ENCODE measurements around the gene CCN5. TPM values are rescaled to one million over a fixed set of nuclear protein-coding genes. Genes with fewer than 3 reads are reported as not detected.

Gene CCN5
- total RNA-seq, 1 experiment from 2014 or later, result 0.37 TPM

GRCh38 chr20:44686934-44687333 lies 28.2 kb upstream of the CCN5 start:
- Mint-ChIP-seq H3K9me3 (peaks cover 9% of the 10 kb centered on the region), H3K27ac (no peak overlapping the region), H3K4me3 (no peak overlapping the region), H3K4me1 (peaks cover 20% of the 10 kb centered on the region), H3K27me3 (ENCODE audit: low read depth) (peaks cover 13% of the 10 kb centered on the region), H3K36me3 (peaks cover 3% of the 10 kb centered on the region; the same call in 1 of the 2 replicates)
- ATAC-seq (no peak), DNase-seq (ENCODE audit: low spot score) (no peak)
- ChIA-PET CTCF (no interaction called here), POLR2A (interaction anchor here (0.5 kb wide), 1 partner anchor 35 kb away, joined by 3 read pairs; no protein-coding TSS in a partner anchor)
- no peak for TF ChIP-seq HMGA2 (CRISPR knock-in tag; IDR thresholded peaks at IDR 0.05)
- TF ChIP-seq, protein P1, sequence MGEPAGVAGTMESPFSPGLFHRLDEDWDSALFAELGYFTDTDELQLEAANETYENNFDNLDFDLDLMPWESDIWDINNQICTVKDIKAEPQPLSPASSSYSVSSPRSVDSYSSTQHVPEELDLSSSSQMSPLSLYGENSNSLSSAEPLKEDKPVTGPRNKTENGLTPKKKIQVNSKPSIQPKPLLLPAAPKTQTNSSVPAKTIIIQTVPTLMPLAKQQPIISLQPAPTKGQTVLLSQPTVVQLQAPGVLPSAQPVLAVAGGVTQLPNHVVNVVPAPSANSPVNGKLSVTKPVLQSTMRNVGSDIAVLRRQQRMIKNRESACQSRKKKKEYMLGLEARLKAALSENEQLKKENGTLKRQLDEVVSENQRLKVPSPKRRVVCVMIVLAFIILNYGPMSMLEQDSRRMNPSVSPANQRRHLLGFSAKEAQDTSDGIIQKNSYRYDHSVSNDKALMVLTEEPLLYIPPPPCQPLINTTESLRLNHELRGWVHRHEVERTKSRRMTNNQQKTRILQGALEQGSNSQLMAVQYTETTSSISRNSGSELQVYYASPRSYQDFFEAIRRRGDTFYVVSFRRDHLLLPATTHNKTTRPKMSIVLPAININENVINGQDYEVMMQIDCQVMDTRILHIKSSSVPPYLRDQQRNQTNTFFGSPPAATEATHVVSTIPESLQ (CRISPR knock-in tag; IDR thresholded peaks at IDR 0.05), result no peak

- CTCF ChIA-PET, result interaction anchor here (0.7 kb wide), 1 partner anchor 1239 kb away, joined by 3 read pairs; no protein-coding TSS in a partner anchor
These were observed 27.0 kb upstream of the CCN5 start for GRCh38 chr20:44688053-44688625.

DNA sequence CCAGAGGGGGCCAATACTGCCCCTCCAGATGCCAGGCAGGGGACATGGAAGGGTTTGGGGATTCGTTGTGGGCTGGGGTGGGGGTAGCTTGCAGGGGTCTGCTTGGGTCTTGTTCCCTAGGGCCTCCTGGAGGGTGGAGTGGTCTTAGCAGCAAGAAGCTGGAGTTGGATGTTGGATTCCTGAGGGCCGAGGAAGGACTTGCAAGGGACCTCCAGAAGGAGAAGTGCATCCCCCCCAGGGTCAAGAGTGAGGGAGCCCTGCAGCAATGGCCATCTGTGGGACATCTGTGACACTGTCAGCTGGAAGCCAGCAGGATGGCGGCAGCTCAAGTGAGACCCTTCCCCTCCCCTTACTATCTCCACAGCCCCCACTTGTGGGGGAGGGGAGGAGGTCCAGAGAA lies 25.4 kb upstream of the CCN5 start:
- DNase-seq (ENCODE audit: low spot score) (no peak), ATAC-seq (no peak)
- H3K4me1 Mint-ChIP-seq, result peaks cover 11% of the 10 kb centered on the region
- ChIA-PET CTCF (interaction anchor here (0.5 to 1.6 kb wide), 5 partner anchors 28 to 408 kb away, joined by 3 to 7 read pairs (median 4); no protein-coding TSS in a partner anchor), POLR2A (no interaction called here)
- peaks cover 7% of the 10 kb centered on the region for H3K27me3 Mint-ChIP-seq (ENCODE audit: low read depth)
- H3K9me3 Mint-ChIP-seq, result peaks cover 17% of the 10 kb centered on the region
- H3K4me3 Mint-ChIP-seq, result no peak overlapping the region
- H3K27ac Mint-ChIP-seq, result no peak overlapping the region
- H3K36me3 Mint-ChIP-seq, result peaks cover 4% of the 10 kb centered on the region; the same call in 1 of the 2 replicates
- TF ChIP-seq TP53 (CRISPR knock-in tag; IDR thresholded peaks at IDR 0.05) (no peak), ZNF121 (CRISPR knock-in tag; IDR thresholded peaks at IDR 0.05) (no peak), PRRX2 (CRISPR knock-in tag; IDR thresholded peaks at IDR 0.05) (no peak), JUN (CRISPR knock-in tag; IDR thresholded peaks at IDR 0.05) (no peak), E2F1 (CRISPR knock-in tag; IDR thresholded peaks at IDR 0.05) (no peak), TEAD4 (CRISPR knock-in tag; IDR thresholded peaks at IDR 0.05) (no peak), SOX15 (CRISPR knock-in tag; IDR thresholded peaks at IDR 0.05) (no peak)
- TF ChIP-seq, protein P2, sequence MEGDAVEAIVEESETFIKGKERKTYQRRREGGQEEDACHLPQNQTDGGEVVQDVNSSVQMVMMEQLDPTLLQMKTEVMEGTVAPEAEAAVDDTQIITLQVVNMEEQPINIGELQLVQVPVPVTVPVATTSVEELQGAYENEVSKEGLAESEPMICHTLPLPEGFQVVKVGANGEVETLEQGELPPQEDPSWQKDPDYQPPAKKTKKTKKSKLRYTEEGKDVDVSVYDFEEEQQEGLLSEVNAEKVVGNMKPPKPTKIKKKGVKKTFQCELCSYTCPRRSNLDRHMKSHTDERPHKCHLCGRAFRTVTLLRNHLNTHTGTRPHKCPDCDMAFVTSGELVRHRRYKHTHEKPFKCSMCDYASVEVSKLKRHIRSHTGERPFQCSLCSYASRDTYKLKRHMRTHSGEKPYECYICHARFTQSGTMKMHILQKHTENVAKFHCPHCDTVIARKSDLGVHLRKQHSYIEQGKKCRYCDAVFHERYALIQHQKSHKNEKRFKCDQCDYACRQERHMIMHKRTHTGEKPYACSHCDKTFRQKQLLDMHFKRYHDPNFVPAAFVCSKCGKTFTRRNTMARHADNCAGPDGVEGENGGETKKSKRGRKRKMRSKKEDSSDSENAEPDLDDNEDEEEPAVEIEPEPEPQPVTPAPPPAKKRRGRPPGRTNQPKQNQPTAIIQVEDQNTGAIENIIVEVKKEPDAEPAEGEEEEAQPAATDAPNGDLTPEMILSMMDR (IDR thresholded peaks at IDR 0.05), result no peak
- TF ChIP-seq, protein P3, sequence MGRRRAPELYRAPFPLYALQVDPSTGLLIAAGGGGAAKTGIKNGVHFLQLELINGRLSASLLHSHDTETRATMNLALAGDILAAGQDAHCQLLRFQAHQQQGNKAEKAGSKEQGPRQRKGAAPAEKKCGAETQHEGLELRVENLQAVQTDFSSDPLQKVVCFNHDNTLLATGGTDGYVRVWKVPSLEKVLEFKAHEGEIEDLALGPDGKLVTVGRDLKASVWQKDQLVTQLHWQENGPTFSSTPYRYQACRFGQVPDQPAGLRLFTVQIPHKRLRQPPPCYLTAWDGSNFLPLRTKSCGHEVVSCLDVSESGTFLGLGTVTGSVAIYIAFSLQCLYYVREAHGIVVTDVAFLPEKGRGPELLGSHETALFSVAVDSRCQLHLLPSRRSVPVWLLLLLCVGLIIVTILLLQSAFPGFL (CRISPR knock-in tag; IDR thresholded peaks at IDR 0.05; ENCODE audit: borderline replicate concordance), result no peak

More at GRCh38 chr20:44688053-44688625, 27.0 kb upstream of the CCN5 start:
- peaks cover 12% of the 10 kb centered on the region for H3K27me3 Mint-ChIP-seq (ENCODE audit: low read depth)
- H3K4me3 Mint-ChIP-seq, result no peak overlapping the region
- H3K27ac Mint-ChIP-seq, result no peak overlapping the region
- TF ChIP-seq ZNF396 (CRISPR knock-in tag; IDR thresholded peaks at IDR 0.05; ENCODE audit: borderline replicate concordance) (no peak), E2F1 (CRISPR knock-in tag; IDR thresholded peaks at IDR 0.05) (no peak), NFATC4 (CRISPR knock-in tag; IDR thresholded peaks at IDR 0.05) (no peak), ZNF121 (CRISPR knock-in tag; IDR thresholded peaks at IDR 0.05) (no peak)
- TF ChIP-seq, protein P4, sequence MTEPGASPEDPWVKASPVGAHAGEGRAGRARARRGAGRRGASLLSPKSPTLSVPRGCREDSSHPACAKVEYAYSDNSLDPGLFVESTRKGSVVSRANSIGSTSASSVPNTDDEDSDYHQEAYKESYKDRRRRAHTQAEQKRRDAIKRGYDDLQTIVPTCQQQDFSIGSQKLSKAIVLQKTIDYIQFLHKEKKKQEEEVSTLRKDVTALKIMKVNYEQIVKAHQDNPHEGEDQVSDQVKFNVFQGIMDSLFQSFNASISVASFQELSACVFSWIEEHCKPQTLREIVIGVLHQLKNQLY (CRISPR knock-in tag; IDR thresholded peaks at IDR 0.05), result no peak
- TF ChIP-seq, protein P5, sequence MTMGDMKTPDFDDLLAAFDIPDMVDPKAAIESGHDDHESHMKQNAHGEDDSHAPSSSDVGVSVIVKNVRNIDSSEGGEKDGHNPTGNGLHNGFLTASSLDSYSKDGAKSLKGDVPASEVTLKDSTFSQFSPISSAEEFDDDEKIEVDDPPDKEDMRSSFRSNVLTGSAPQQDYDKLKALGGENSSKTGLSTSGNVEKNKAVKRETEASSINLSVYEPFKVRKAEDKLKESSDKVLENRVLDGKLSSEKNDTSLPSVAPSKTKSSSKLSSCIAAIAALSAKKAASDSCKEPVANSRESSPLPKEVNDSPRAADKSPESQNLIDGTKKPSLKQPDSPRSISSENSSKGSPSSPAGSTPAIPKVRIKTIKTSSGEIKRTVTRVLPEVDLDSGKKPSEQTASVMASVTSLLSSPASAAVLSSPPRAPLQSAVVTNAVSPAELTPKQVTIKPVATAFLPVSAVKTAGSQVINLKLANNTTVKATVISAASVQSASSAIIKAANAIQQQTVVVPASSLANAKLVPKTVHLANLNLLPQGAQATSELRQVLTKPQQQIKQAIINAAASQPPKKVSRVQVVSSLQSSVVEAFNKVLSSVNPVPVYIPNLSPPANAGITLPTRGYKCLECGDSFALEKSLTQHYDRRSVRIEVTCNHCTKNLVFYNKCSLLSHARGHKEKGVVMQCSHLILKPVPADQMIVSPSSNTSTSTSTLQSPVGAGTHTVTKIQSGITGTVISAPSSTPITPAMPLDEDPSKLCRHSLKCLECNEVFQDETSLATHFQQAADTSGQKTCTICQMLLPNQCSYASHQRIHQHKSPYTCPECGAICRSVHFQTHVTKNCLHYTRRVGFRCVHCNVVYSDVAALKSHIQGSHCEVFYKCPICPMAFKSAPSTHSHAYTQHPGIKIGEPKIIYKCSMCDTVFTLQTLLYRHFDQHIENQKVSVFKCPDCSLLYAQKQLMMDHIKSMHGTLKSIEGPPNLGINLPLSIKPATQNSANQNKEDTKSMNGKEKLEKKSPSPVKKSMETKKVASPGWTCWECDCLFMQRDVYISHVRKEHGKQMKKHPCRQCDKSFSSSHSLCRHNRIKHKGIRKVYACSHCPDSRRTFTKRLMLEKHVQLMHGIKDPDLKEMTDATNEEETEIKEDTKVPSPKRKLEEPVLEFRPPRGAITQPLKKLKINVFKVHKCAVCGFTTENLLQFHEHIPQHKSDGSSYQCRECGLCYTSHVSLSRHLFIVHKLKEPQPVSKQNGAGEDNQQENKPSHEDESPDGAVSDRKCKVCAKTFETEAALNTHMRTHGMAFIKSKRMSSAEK (CRISPR knock-in tag; IDR thresholded peaks at IDR 0.05; ENCODE audit: borderline replicate concordance), result no peak
- ATAC-seq, result no peak
- POLR2A ChIA-PET, result no interaction called here
- no peak for DNase-seq (ENCODE audit: low spot score)
- peaks cover 23% of the 10 kb centered on the region for H3K4me1 Mint-ChIP-seq
- H3K36me3 Mint-ChIP-seq, result peaks cover 4% of the 10 kb centered on the region; the same call in 1 of the 2 replicates
- H3K9me3 Mint-ChIP-seq, result peaks cover 17% of the 10 kb centered on the region
